Upper lobe of left lung (tissue), 4 donors: ENCODE results near the gene EMSY.

Experiments
- CTCF ChIP-seq, 6 experiments: fragments of 450-650 bp in 4 of 6; fragments of 200-600 bp in 2 of 6; sonication (generic) in 2 of 6; IDR thresholded peaks; one replicate each; pipeline ENCODE4 v1.5.1; 2016 to 2019; ENCODE audit warnings: antibody characterized with exemption in 6 of 6
- EP300 ChIP-seq, 4 donors: sonication (generic); formaldehyde crosslinking; IDR thresholded peaks; one replicate each; pipeline ENCODE4 v1.5.1; 2017; ENCODE audit warnings: antibody characterized with exemption in 4 of 4, control low read depth in 2 of 4
- POLR2A ChIP-seq, 4 donors: fragments of 450-650 bp; IDR thresholded peaks; one replicate each; pipeline ENCODE4 v1.5.1; 2016 to 2017; ENCODE audit warnings: antibody characterized with exemption in 4 of 4, mild to moderate bottlenecking in 2 of 4

GRCh38 chr11:76510060-76511047 is 65.5 kb downstream of the EMSY start:
- TF ChIP-seq CTCF (IDR thresholded peaks at IDR 0.05), result no peak
- TF ChIP-seq EP300 (IDR thresholded peaks at IDR 0.05), result no peak
- no peak for TF ChIP-seq POLR2A (IDR thresholded peaks at IDR 0.05)
